ENCODE measurements around the gene BRAT1. TPM values are rescaled to one million over a fixed set of nuclear protein-coding genes. Genes with fewer than 3 reads are reported as not detected.

BRAT1 gene
- total RNA-seq, 1 donor from 2014 or later = 39.5 TPM

- intact Hi-C loops (cut with micrococcal nuclease) = no loop called here
These were observed 58.9 kb downstream of the BRAT1 start for GRCh38 chr7:2496375-2496774.

GRCh38 chr7:2495418-2496299, 59.7 kb downstream of the BRAT1 start:
- DNase-seq = no peak
- Mint-ChIP-seq H3K4me1 (no peaks in the 10 kb centered on the region), H3K27ac (no peak overlapping the region), H3K36me3 (ENCODE audit: low read depth) (no peaks in the 10 kb centered on the region), H3K4me3 (no peak overlapping the region), H3K9me3 (peaks cover 11% of the 10 kb centered on the region), H3K27me3 (peaks cover 12% of the 10 kb centered on the region)
- intact Hi-C loops (cut with micrococcal nuclease) = no loop called here

More at GRCh38 chr7:2496375-2496774, 58.9 kb downstream of the BRAT1 start:
- no peak for DNase-seq
- no peak overlapping the region for H3K4me3 Mint-ChIP-seq
- no peaks in the 10 kb centered on the region for H3K4me1 Mint-ChIP-seq
- H3K27me3 Mint-ChIP-seq = peaks cover 12% of the 10 kb centered on the region
- H3K9me3 Mint-ChIP-seq = peaks cover 8% of the 10 kb centered on the region
- H3K36me3 Mint-ChIP-seq (ENCODE audit: low read depth) = no peaks in the 10 kb centered on the region
- no peak overlapping the region for H3K27ac Mint-ChIP-seq

- no peak for DNase-seq
- Mint-ChIP-seq H3K27ac (no peak overlapping the region), H3K9me3 (peaks cover 11% of the 10 kb centered on the region), H3K27me3 (peaks cover 14% of the 10 kb centered on the region), H3K4me3 (no peak overlapping the region), H3K4me1 (no peaks in the 10 kb centered on the region), H3K36me3 (ENCODE audit: low read depth) (no peaks in the 10 kb centered on the region)
- intact Hi-C loops (cut with micrococcal nuclease) = no loop called here
These were observed 60.9 kb downstream of the BRAT1 start for GRCh38 chr7:2494191-2495130.

GRCh38 chr7:2493205-2494164, 61.8 kb downstream of the BRAT1 start:
- intact Hi-C loops (cut with micrococcal nuclease) = no loop called here

GRCh38 chr7:2492038-2492437, 63.3 kb downstream of the BRAT1 start:
- Mint-ChIP-seq H3K27ac (no peak overlapping the region), H3K9me3 (peaks cover 11% of the 10 kb centered on the region), H3K4me1 (no peaks in the 10 kb centered on the region), H3K36me3 (ENCODE audit: low read depth) (no peaks in the 10 kb centered on the region), H3K4me3 (no peak overlapping the region), H3K27me3 (peaks cover 9% of the 10 kb centered on the region)
- no peak for DNase-seq
- intact Hi-C loops (cut with micrococcal nuclease) = no loop called here

More at GRCh38 chr7:2493205-2494164, 61.8 kb downstream of the BRAT1 start:
- Mint-ChIP-seq H3K27ac (no peak overlapping the region), H3K36me3 (ENCODE audit: low read depth) (no peaks in the 10 kb centered on the region), H3K4me1 (no peaks in the 10 kb centered on the region), H3K9me3 (peaks cover 11% of the 10 kb centered on the region), H3K4me3 (no peak overlapping the region), H3K27me3 (peaks cover 14% of the 10 kb centered on the region)
- DNase-seq = no peak

- intact Hi-C loops (cut with micrococcal nuclease) = no loop called here
- H3K27ac Mint-ChIP-seq = no peak overlapping the region
- H3K4me1 Mint-ChIP-seq = no peaks in the 10 kb centered on the region
- DNase-seq = no peak
- no peaks in the 10 kb centered on the region for H3K36me3 Mint-ChIP-seq (ENCODE audit: low read depth)
- no peak overlapping the region for H3K4me3 Mint-ChIP-seq
- H3K27me3 Mint-ChIP-seq = peaks cover 9% of the 10 kb centered on the region
- H3K9me3 Mint-ChIP-seq = peaks cover 11% of the 10 kb centered on the region
These were observed 65.1 kb downstream of the BRAT1 start for GRCh38 chr7:2490181-2490651.

GRCh38 chr7:2488681-2489080, 66.6 kb downstream of the BRAT1 start:
- intact Hi-C loops (cut with micrococcal nuclease) = no loop called here
- Mint-ChIP-seq H3K36me3 (ENCODE audit: low read depth) (no peaks in the 10 kb centered on the region), H3K9me3 (peaks cover 11% of the 10 kb centered on the region), H3K4me1 (no peaks in the 10 kb centered on the region), H3K4me3 (no peak overlapping the region), H3K27me3 (peaks cover 10% of the 10 kb centered on the region), H3K27ac (no peak overlapping the region)
- no peak for DNase-seq

GRCh38 chr7:2488272-2488645, 67.1 kb downstream of the BRAT1 start:
- Mint-ChIP-seq H3K4me3 (no peak overlapping the region), H3K27ac (no peak overlapping the region), H3K4me1 (no peaks in the 10 kb centered on the region), H3K36me3 (ENCODE audit: low read depth) (no peaks in the 10 kb centered on the region), H3K27me3 (peaks cover 8% of the 10 kb centered on the region), H3K9me3 (peaks cover 11% of the 10 kb centered on the region)
- intact Hi-C loops (cut with micrococcal nuclease) = no loop called here
- no peak for DNase-seq

Other genes with a start within 250 kb of the BRAT1 start
- 42.2 and 42.4 TPM in 2 replicates for gene SNX8, start 241.1 kb downstream of the BRAT1 start, total RNA-seq
- 284 TPM in 2 replicates for gene EIF3B, start 200.7 kb downstream of the BRAT1 start, total RNA-seq
- 5.8 and 6.4 TPM in 2 replicates for gene CHST12, start 151.9 kb downstream of the BRAT1 start, total RNA-seq
- gene GRIFIN, start 79.1 kb downstream of the BRAT1 start, total RNA-seq = not detected in 2 replicates
- gene LFNG, start 35.8 kb downstream of the BRAT1 start, total RNA-seq = 33.9 and 34.2 TPM in 2 replicates
- gene IQCE, start 3.5 kb upstream of the BRAT1 start, total RNA-seq = 11.7 and 12.3 TPM in 2 replicates
- 35.6 and 38.0 TPM in 2 replicates for gene TTYH3, start 76.5 kb upstream of the BRAT1 start, total RNA-seq
- gene AMZ1, start 132.7 kb upstream of the BRAT1 start, total RNA-seq = not detected in 2 replicates

All from activated CD4-positive, alpha-beta T cell treated with anti-CD3 and anti-CD28 coated beads, Interleukin-2, amount 10 ng/mL, durations not matched to agents 24 days and 14 days (primary cell).